Left ventricle myocardium inferior (tissue), 1 donor: Measurements from ENCODE around the gene USP43. TPM values are rescaled to one million over a fixed set of nuclear protein-coding genes. Genes with fewer than 3 reads are reported as not detected.

Experiments
- DNase-seq: peaks from one replicate; pipeline ENCODE4 v3.0.0-alpha.2; 2020
- H3K27ac ChIP-seq: fragments of 200-600 bp; replicated peaks from 2 replicates; pipeline ENCODE4 v1.8.0; 2021
- H3K27me3 ChIP-seq: fragments of 200-600 bp; 2 replicates; pipeline ENCODE4 v1.8.0; 2021; ENCODE audit warnings: low read depth
- H3K36me3 ChIP-seq: fragments of 200-600 bp; 2 replicates; pipeline ENCODE4 v1.8.0; 2021
- H3K4me1 ChIP-seq: fragments of 200-600 bp; 2 replicates; pipeline ENCODE4 v1.8.0; 2021
- H3K4me3 ChIP-seq: fragments of 200-600 bp; 2 replicates; pipeline ENCODE4 v1.8.0; 2021; ENCODE audit warnings: mild to moderate bottlenecking, moderate library complexity
- H3K9me3 ChIP-seq: fragments of 200-600 bp; replicated peaks from 2 replicates; pipeline ENCODE4 v1.8.0; 2021
- CTCF ChIP-seq: fragments of 200-600 bp; IDR thresholded peaks from 2 replicates; pipeline ENCODE4 v1.8.0; 2021; ENCODE audit warnings: antibody characterized with exemption, mild to moderate bottlenecking, borderline replicate concordance
- intact Hi-C: fragments of 100-400 bp; cut with micrococcal nuclease; formaldehyde crosslinking; loops from one replicate; pipeline ENCODE4 v1.11.0; 2022
- total RNA-seq: library from RNA; stranded (reverse); fragmentation: NEBNext Ultra II Directional; extraction: Animal tissue kit (Norgen Biotek cat#: 25700); gene quantifications from one replicate; pipeline ENCODE4 v1.2.1, GENCODE V29; 2021
- donor health status: DM: no; HTN: yes; CAD: no; lungs with severe emphysema.

USP43 gene
- total RNA-seq, 1 donor from 2014 or later = 0.08 TPM

DNA sequence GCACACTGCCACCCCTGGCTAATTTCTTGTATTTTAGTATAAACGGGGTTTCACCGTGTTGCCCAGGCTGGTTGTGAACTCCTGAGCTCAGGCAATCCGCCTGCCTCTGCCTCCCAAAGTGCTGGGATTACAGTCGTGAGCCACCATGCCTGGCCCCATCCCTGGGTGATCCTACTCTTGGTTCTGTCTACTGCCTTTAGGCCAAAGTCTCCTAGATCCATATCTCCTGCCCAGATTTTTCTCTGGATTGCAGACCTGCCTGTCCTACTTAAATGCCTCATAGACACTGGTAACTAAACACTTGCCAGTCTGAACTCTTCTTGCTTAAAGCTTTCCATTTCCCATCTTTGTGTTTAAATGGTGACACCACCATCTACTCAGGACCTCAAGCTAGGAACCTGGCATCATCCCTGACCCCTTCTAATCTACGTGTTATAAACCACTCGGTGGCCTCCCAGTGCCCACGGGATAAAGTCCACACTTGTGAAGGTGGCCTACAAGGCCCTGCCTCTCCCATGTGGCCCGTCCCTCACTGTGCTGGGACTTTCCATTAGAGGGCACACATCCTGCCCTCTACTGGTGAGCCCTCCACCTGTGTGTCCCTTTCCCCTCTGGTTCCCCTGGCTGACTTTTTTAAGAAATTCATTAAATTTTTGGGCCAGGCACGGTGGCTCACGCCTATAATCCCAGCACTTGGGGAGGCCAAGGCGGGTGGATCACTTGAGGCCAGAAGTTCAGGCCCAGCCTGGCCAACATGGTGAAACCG, 51.1 kb downstream of the USP43 start:
- no peak for TF ChIP-seq CTCF
- no peak for DNase-seq
- peaks cover 9% of the 10 kb centered on the region for H3K9me3 ChIP-seq
- H3K27ac ChIP-seq = no peak overlapping the region
- no peak overlapping the region for H3K4me3 ChIP-seq
- no peaks in the 10 kb centered on the region for H3K4me1 ChIP-seq
- intact Hi-C loops = no loop called here
- no peaks in the 10 kb centered on the region for H3K36me3 ChIP-seq
- peaks cover 13% of the 10 kb centered on the region for H3K27me3 ChIP-seq

DNA sequence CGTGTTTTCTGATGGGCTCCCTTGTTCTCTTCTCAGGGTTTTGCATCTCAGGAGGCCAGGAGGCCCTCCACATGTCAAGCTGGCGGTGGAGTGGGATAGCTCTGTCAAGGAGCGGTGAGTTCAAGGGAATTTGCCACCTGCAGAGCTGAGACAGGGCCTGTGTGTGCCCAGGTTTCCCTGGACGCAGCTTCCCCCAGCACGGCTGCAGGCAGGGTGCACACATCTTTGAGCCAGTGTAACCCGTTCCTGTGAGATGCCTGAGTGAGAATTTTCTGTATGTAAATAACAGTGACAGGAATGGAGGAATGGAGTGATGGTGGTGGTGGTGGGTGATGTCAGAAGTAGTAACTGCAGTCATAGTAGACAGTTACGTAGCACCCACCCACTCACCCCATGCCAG, 54.8 kb downstream of the USP43 start:
- DNase-seq = no peak
- H3K36me3 ChIP-seq = no peaks in the 10 kb centered on the region
- peaks cover 9% of the 10 kb centered on the region for H3K9me3 ChIP-seq
- H3K27me3 ChIP-seq = peaks cover 21% of the 10 kb centered on the region
- H3K4me3 ChIP-seq = no peak overlapping the region
- intact Hi-C loops = no loop called here
- no peak for TF ChIP-seq CTCF
- no peaks in the 10 kb centered on the region for H3K4me1 ChIP-seq
- H3K27ac ChIP-seq = no peak overlapping the region

- DNase-seq = no peak
- Histone ChIP-seq H3K27me3 (peaks cover 21% of the 10 kb centered on the region), H3K27ac (no peak overlapping the region), H3K4me1 (no peaks in the 10 kb centered on the region), H3K4me3 (no peak overlapping the region), H3K36me3 (no peaks in the 10 kb centered on the region), H3K9me3 (peaks cover 9% of the 10 kb centered on the region)
- no peak for TF ChIP-seq CTCF
- intact Hi-C loops = no loop called here
Measured at GRCh38 chr17:9700754-9701476, 55.6 kb downstream of the USP43 start.

DNA sequence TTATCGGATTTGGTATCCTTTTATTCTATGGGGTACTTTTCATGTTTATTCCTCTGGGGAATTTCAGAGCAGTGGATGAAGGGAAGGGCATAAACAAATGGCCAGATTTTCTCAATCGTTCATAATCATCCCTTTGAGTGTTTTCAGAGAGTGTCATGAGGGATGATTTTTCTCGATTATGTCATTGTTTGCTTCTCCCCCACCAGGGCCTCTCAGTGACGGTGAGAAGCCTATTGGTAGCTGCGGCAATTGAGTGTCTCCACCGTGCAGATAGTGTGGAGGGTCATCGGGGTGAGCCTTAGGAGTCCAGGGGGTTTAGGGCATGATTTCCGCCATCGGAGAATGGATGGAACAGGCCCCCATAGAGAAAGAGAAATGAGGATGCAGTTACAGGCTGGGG, 57.2 kb downstream of the USP43 start:
- Histone ChIP-seq H3K27me3 (peaks cover 21% of the 10 kb centered on the region), H3K4me1 (no peaks in the 10 kb centered on the region), H3K4me3 (no peak overlapping the region), H3K9me3 (peaks cover 6% of the 10 kb centered on the region), H3K36me3 (no peaks in the 10 kb centered on the region), H3K27ac (no peak overlapping the region)
- TF ChIP-seq CTCF = no peak
- intact Hi-C loops = no loop called here
- no peak for DNase-seq

GRCh38 chr17:9702914-9703780, 57.8 kb downstream of the USP43 start:
- no peak for TF ChIP-seq CTCF
- Histone ChIP-seq H3K9me3 (no peaks in the 10 kb centered on the region), H3K36me3 (no peaks in the 10 kb centered on the region), H3K4me1 (no peaks in the 10 kb centered on the region), H3K4me3 (no peak overlapping the region), H3K27ac (no peak overlapping the region), H3K27me3 (peaks cover 21% of the 10 kb centered on the region)
- intact Hi-C loops = no loop called here
- no peak for DNase-seq
